Measurements from ENCODE around the gene RTN4R.
"Not testable (repeated sequence)": the region's sequence is repeated elsewhere in the genome, so short reads cannot be mapped to it uniquely, and the experiment has no call there.

DNA sequence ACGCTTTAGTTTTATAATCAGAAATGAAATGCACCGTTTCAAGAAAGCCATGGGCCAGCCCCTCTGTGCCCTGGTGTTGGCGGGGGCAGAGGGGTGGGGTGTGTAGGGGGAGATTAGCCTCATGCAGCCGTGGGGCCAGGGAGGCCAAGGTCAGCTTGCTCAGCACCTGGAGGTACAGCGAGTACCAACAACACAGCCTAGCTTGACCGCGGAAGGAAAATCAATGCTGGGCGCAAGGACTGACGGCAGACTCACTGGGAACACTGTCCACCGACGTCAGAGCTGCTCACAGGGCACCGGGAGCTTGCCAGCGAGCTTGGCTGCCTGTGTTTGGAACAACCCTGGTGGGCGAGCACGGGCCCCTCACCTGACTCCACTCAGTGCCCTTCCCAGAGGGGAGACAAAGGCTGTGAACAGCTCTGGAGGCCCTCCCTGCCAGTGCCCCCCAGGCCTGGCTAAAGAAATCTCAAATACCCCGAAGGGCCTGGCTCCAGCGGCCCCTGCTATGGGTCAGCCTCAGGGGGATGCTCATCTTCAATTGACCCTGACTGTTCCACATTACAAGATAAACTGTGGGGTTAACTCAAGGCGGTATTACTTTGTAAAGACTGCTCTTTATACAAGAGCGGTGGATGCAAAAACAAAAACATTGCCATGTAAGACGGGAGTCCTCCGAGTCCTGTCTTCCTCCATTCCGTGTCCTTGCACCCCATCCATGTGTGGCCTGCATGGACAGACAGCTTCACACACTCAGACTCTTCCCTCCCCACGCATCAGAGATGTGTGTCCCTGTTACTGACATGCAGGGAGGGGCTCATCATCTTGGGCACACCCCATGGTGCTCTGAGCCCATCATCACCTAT, 21.3 kb upstream of the RTN4R start:
- TF ChIP-seq, protein P1, sequence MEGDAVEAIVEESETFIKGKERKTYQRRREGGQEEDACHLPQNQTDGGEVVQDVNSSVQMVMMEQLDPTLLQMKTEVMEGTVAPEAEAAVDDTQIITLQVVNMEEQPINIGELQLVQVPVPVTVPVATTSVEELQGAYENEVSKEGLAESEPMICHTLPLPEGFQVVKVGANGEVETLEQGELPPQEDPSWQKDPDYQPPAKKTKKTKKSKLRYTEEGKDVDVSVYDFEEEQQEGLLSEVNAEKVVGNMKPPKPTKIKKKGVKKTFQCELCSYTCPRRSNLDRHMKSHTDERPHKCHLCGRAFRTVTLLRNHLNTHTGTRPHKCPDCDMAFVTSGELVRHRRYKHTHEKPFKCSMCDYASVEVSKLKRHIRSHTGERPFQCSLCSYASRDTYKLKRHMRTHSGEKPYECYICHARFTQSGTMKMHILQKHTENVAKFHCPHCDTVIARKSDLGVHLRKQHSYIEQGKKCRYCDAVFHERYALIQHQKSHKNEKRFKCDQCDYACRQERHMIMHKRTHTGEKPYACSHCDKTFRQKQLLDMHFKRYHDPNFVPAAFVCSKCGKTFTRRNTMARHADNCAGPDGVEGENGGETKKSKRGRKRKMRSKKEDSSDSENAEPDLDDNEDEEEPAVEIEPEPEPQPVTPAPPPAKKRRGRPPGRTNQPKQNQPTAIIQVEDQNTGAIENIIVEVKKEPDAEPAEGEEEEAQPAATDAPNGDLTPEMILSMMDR (IDR thresholded peaks at IDR 0.05; ENCODE audit: borderline replicate concordance, extremely low read depth, low read length, poor library complexity, severe bottlenecking): not testable (repeated sequence)
- TF ChIP-seq EZH2 (IDR thresholded peaks at IDR 0.05; ENCODE audit: borderline replicate concordance, low read depth, low read length, severe bottlenecking): not testable (repeated sequence)

Data from DND-41 (cell line).